Panc1 (cell line): Measurements from ENCODE around the gene DMRT2. TPM values are rescaled to one million over a fixed set of nuclear protein-coding genes. Genes with fewer than 3 reads are reported as not detected.

Experiments
- ATAC-seq: fragments of 200-7000 bp; cut with Tn5 transposase; 2 replicates; pipeline ENCODE4 v1.9.1; 2020; ENCODE audit warnings: mild to moderate bottlenecking, moderate library complexity
- BruUV-seq: library from RNA; stranded (reverse); fragments of 400-500 nt; replicated peaks from 2 replicates; lab custom pipeline; 2021; lab: Mats Ljungman, UMichigan
- CTCF ChIA-PET: fragments of 300-600 bp; sonication (Branson Sonifier 250); formaldehyde crosslinking; loops from one replicate; lab custom pipeline; 2022; ENCODE audit warnings: antibody characterized with exemption; lab: Charles Lee
- POLR2A ChIA-PET: fragments of 300-600 bp; sonication (Branson Sonifier 250); formaldehyde crosslinking; loops from one replicate; lab custom pipeline; 2022; ENCODE audit warnings: antibody characterized with exemption; lab: Charles Lee
- DNase-seq: peaks from one replicate; pipeline ENCODE4 v3.0.0-alpha.2; 2010; ENCODE audit warnings: low read depth, low spot score
- H3K27ac ChIP-seq: 2 replicates; pipeline ENCODE4 v1.5.1; 2011; ENCODE audit warnings: mild to moderate bottlenecking, low read length, inconsistent platforms
- H3K27me3 ChIP-seq: fragments of 200-500 bp; sonication (Bioruptor generic); 2 replicates; pipeline ENCODE4 v1.6.0; 2014; ENCODE audit warnings: low read length, inconsistent platforms; ENCODE audit not compliant: control insufficient read depth, insufficient read depth
- H3K36me3 ChIP-seq: fragments of 200-500 bp; sonication (Bioruptor generic); 2 replicates; pipeline ENCODE4 v1.5.1; 2014; ENCODE audit warnings: inconsistent platforms, mild to moderate bottlenecking, low read length, moderate library complexity; ENCODE audit not compliant: control insufficient read depth, insufficient read depth
- H3K4me1 ChIP-seq: 2 replicates; pipeline ENCODE4 v1.5.1; 2011; ENCODE audit warnings: inconsistent platforms, mild to moderate bottlenecking, low read length, moderate library complexity; ENCODE audit not compliant: control insufficient read depth, insufficient read depth
- H3K4me3 ChIP-seq, 2 experiments: 2 replicates each; pipeline ENCODE4 v1.5.1; 2011 to 2012; ENCODE audit warnings: low read depth in 2 of 2, low read length in 2 of 2, mild to moderate bottlenecking in 2 of 2, inconsistent platforms in 1 of 2, moderate library complexity in 1 of 2
- H3K9me3 ChIP-seq: fragments of 200-500 bp; sonication (Bioruptor generic); 2 replicates; pipeline ENCODE4 v1.5.1; 2014; ENCODE audit warnings: low read depth, mild to moderate bottlenecking, inconsistent platforms, low read length, moderate library complexity; ENCODE audit not compliant: control insufficient read depth, insufficient read depth
- CTCF ChIP-seq: fragments of 450-650 bp; IDR thresholded peaks from 2 replicates; pipeline ENCODE4 v1.5.1; 2017; ENCODE audit warnings: mild to moderate bottlenecking
- POLR2AphosphoS5 ChIP-seq: IDR thresholded peaks from 2 replicates; pipeline ENCODE4 v1.6.1; 2012; ENCODE audit warnings: mild to moderate bottlenecking, low read depth, low read length, moderate library complexity
- REST ChIP-seq, 2 experiments: IDR thresholded peaks; 2 replicates each; pipeline ENCODE4 v1.6.1; 2011 to 2012; ENCODE audit warnings: low read depth in 2 of 2, control low read depth in 1 of 2, low read length in 1 of 2, mild to moderate bottlenecking in 1 of 2, moderate library complexity in 1 of 2; ENCODE audit not compliant: insufficient read depth in 1 of 2
- SIN3A ChIP-seq: IDR thresholded peaks from 2 replicates; pipeline ENCODE4 v1.6.1; 2012; ENCODE audit warnings: low read depth, mild to moderate bottlenecking, low read length, moderate library complexity, borderline replicate concordance; ENCODE audit not compliant: insufficient read depth
- TCF7L2 ChIP-seq: IDR thresholded peaks from 2 replicates; pipeline ENCODE4 v1.6.1; 2011; ENCODE audit warnings: mild to moderate bottlenecking, low read depth, low read length, inconsistent platforms
- in situ Hi-C: cut with HindIII; loops from 2 replicates; pipeline ENCODE4 v1.10.0; 2016; ENCODE audit warnings: low sequenced_read_pairs, low pct_unique_long_range_greater_than_20kb
- intact Hi-C: fragments of 100-400 bp; cut with micrococcal nuclease; formaldehyde crosslinking; loops from one replicate; pipeline ENCODE4 v1.10.0; 2022; ENCODE audit not compliant: unreplicated experiment
- total RNA-seq: library from RNA; stranded (reverse); gene quantifications from one replicate; pipeline ENCODE4 v1.2.1, GENCODE V29; 2021; ENCODE audit not compliant: unreplicated experiment

Gene DMRT2
- total RNA-seq, 1 experiment from 2014 or later = not detected

- no peaks in the 10 kb centered on the region for H3K36me3 ChIP-seq
- ATAC-seq (no peak), DNase-seq (no peak)
- H3K27ac ChIP-seq = no peak overlapping the region
- POLR2A ChIA-PET = no interaction called here
- no peaks in the 10 kb centered on the region for H3K9me3 ChIP-seq
- CTCF ChIA-PET = no interaction called here
- in situ Hi-C loops (no loop called here), intact Hi-C loops (no loop called here)
- H3K4me1 ChIP-seq = no peaks in the 10 kb centered on the region
- no peaks in the 10 kb centered on the region for H3K27me3 ChIP-seq
- no peak for TF ChIP-seq CTCF
- BruUV-seq = no TSS peak
- no peak overlapping the region for H3K4me3 ChIP-seq
Measured at GRCh38 chr9:1096155-1096964, 46.2 kb downstream of the DMRT2 start.

GRCh38 chr9:1098551-1098950, 48.4 kb downstream of the DMRT2 start:
- ChIA-PET POLR2A (no interaction called here), CTCF (no interaction called here)
- in situ Hi-C loops (no loop called here), intact Hi-C loops (no loop called here)
- Histone ChIP-seq H3K27me3 (no peaks in the 10 kb centered on the region), H3K9me3 (no peaks in the 10 kb centered on the region), H3K27ac (no peak overlapping the region), H3K4me3 (no peak overlapping the region), H3K4me1 (no peaks in the 10 kb centered on the region), H3K36me3 (no peaks in the 10 kb centered on the region)
- no peak for DNase-seq
- no TSS peak for BruUV-seq
- no peak for TF ChIP-seq TCF7L2
- TF ChIP-seq SIN3A = no peak
- TF ChIP-seq REST (IDR thresholded peaks at IDR 0.05; ENCODE audit: insufficient read depth in 1 of 2, low read depth in 2 of 2, low read length in 1 of 2) = no peak
- no peak for TF ChIP-seq CTCF
- no peak for TF ChIP-seq POLR2AphosphoS5
- no peak for ATAC-seq
